Liver (tissue), 9 donors: ENCODE measurements around the gene BAIAP2L1. TPM values are rescaled to one million over a fixed set of nuclear protein-coding genes. Genes with fewer than 3 reads are reported as not detected.
A peak's percentile ranks its signal among the peaks of the same experiment; 100 is the strongest.

Experiments used
- DNase-seq: peaks from one replicate; pipeline ENCODE4 v3.0.0-alpha.2; 2017; ENCODE audit warnings: low spot score
- H3K27ac ChIP-seq, 2 donors: one replicate each; pipeline ENCODE4 v1.7.0; 2013; ENCODE audit warnings: inconsistent platforms in 2 of 2, low read length in 2 of 2, control low read depth in 1 of 2, low read depth in 1 of 2, mild to moderate bottlenecking in 1 of 2
- H3K27me3 ChIP-seq, 4 donors: one replicate each; pipeline versions ENCODE4 v1.6.1 to v1.7.0; 2013; ENCODE audit warnings: low read length in 3 of 4, inconsistent platforms in 1 of 4, mild to moderate bottlenecking in 1 of 4, moderate library complexity in 1 of 4; ENCODE audit not compliant: control insufficient read depth in 4 of 4, insufficient read depth in 4 of 4
- H3K36me3 ChIP-seq, 4 donors: one replicate each; pipeline versions ENCODE4 v1.6.1 to v1.7.0; 2013; ENCODE audit warnings: low read length in 3 of 4, mild to moderate bottlenecking in 3 of 4, low read depth in 1 of 4, moderate library complexity in 1 of 4; ENCODE audit not compliant: control insufficient read depth in 4 of 4, insufficient read depth in 3 of 4
- H3K4me1 ChIP-seq, 4 donors: one replicate each; pipeline versions ENCODE4 v1.6.1 to v1.7.0; 2013; ENCODE audit warnings: low read length in 3 of 4, mild to moderate bottlenecking in 3 of 4, moderate library complexity in 1 of 4; ENCODE audit not compliant: control insufficient read depth in 4 of 4, insufficient read depth in 4 of 4
- H3K4me3 ChIP-seq, 3 donors: one replicate each; pipeline versions ENCODE4 v1.6.1 to v1.7.0; 2013; ENCODE audit warnings: low read length in 3 of 3, control low read depth in 1 of 3, low read depth in 1 of 3, mild to moderate bottlenecking in 1 of 3
- H3K9ac ChIP-seq, 2 donors: one replicate each; pipeline ENCODE4 v1.7.0; 2013; ENCODE audit warnings: low read length in 2 of 2, mild to moderate bottlenecking in 2 of 2, moderate library complexity in 2 of 2, control low read depth in 1 of 2, low read depth in 1 of 2
- H3K9me3 ChIP-seq, 4 donors: one replicate each; pipeline versions ENCODE4 v1.6.1 to v1.7.0; 2013; ENCODE audit warnings: low read length in 3 of 4; ENCODE audit not compliant: control insufficient read depth in 4 of 4
- CTCF ChIP-seq: fragments of 150-350 bp; IDR thresholded peaks from 2 replicates; pipeline ENCODE4 v1.5.1; 2017; ENCODE audit warnings: improper control_type of control experiment, low read depth, low read length; ENCODE audit not compliant: missing input control
- EGR1 ChIP-seq, 2 donors: IDR thresholded peaks; 2 replicates each; pipeline ENCODE4 v1.6.1; 2016 to 2018; ENCODE audit warnings: antibody characterized with exemption in 2 of 2, low read depth in 2 of 2
- FOXA1 ChIP-seq: IDR thresholded peaks from 2 replicates; pipeline ENCODE4 v1.6.1; 2016; ENCODE audit warnings: antibody characterized with exemption
- FOXA2 ChIP-seq: IDR thresholded peaks from 2 replicates; pipeline ENCODE4 v1.6.1; 2016; ENCODE audit warnings: antibody characterized with exemption
- GABPA ChIP-seq, 2 donors: IDR thresholded peaks in 1 of 2; conservative IDR thresholded peaks in 1 of 2; 2 replicates each; pipeline ENCODE4 v1.6.1; 2016; ENCODE audit warnings: antibody characterized with exemption in 2 of 2, mild to moderate bottlenecking in 1 of 2, moderate library complexity in 1 of 2
- HNF4A ChIP-seq, 2 donors: conservative IDR thresholded peaks; 2 replicates each; pipeline ENCODE4 v1.6.1; 2016; ENCODE audit warnings: antibody characterized with exemption in 2 of 2, mild to moderate bottlenecking in 2 of 2
- HNF4G ChIP-seq: IDR thresholded peaks from 2 replicates; pipeline ENCODE4 v1.6.1; 2016; ENCODE audit warnings: antibody characterized with exemption
- JUND ChIP-seq, 2 donors: IDR thresholded peaks; 2 replicates each; pipeline ENCODE4 v1.6.1; 2016; ENCODE audit warnings: antibody characterized with exemption in 2 of 2
- MAX ChIP-seq: IDR thresholded peaks from 2 replicates; pipeline ENCODE4 v1.6.1; 2016; ENCODE audit warnings: antibody characterized with exemption
- NR2F2 ChIP-seq: IDR thresholded peaks from 2 replicates; pipeline ENCODE4 v1.6.1; 2016; ENCODE audit warnings: antibody characterized with exemption
- RAD21 ChIP-seq, 2 donors: IDR thresholded peaks; 2 replicates each; pipeline ENCODE4 v1.6.1; 2016; ENCODE audit warnings: antibody characterized with exemption in 2 of 2, mild to moderate bottlenecking in 2 of 2
- REST ChIP-seq: IDR thresholded peaks from 2 replicates; pipeline ENCODE4 v1.6.1; 2016; ENCODE audit warnings: antibody characterized with exemption, mild to moderate bottlenecking
- SP1 ChIP-seq: IDR thresholded peaks from 2 replicates; pipeline ENCODE4 v1.6.1; 2018; ENCODE audit warnings: antibody characterized with exemption, mild to moderate bottlenecking
- TAF1 ChIP-seq: conservative IDR thresholded peaks from 2 replicates; pipeline ENCODE4 v1.6.1; 2016; ENCODE audit warnings: antibody characterized with exemption, mild to moderate bottlenecking
- YY1 ChIP-seq: IDR thresholded peaks from 2 replicates; pipeline ENCODE4 v1.6.1; 2016; ENCODE audit warnings: antibody characterized with exemption, mild to moderate bottlenecking
- ZBTB33 ChIP-seq: IDR thresholded peaks from 2 replicates; pipeline ENCODE4 v1.6.1; 2016; ENCODE audit warnings: antibody characterized with exemption
- WGBS: extraction: QIAGEN DNeasy Blood & Tissue Kit; methylation state at CpG from one replicate; pipeline ENCODE4 v1.1.7; 2013; 5-methylcytosine and 5-hydroxymethylcytosine counted together
- polyA plus RNA-seq, 2 donors: library from polyadenylated mRNA; stranded (reverse) in 1 of 2; unstranded in 1 of 2; fragments of 200-250 nt in 1 of 2; fragments of >200 nt in 1 of 2; fragmentation: Nextera tagmentation in 1 of 2; extraction: Ambion mirVana in 1 of 2; gene quantifications; one replicate each; pipeline versions ENCODE4 v1.2.1 to v1.2.3, GENCODE V29; 2013 to 2015
- total RNA-seq, 2 donors: library from RNA; depleted of rRNA; stranded (reverse); fragments of >200 nt; gene quantifications; one replicate each; pipeline ENCODE4 v1.2.3, GENCODE V29; 2014
- TF ChIP-seq, protein P1 (sequence below): IDR thresholded peaks from 2 replicates; pipeline ENCODE4 v1.6.1; 2016; ENCODE audit warnings: antibody characterized with exemption
- donor health status: healthy.
- donor health status: healthy.
- donor health status: healthy.
- donor health status: healthy.
- donor health status: healthy.

The BAIAP2L1 gene
- total and polyA plus RNA-seq, 4 donors, result 5.4 to 8.9 (median 8.7) TPM

- Histone ChIP-seq H3K27ac (peak overlapping the region in 1 of 2 donors; percentile 36), H3K27me3 (no peaks in the 10 kb centered on the region), H3K4me1 (peaks cover 10 to 23% (median 16%) of the 10 kb centered on the region in 4 donors), H3K9me3 (no peaks in the 10 kb centered on the region), H3K9ac (peak overlapping the region in 1 of 2 donors; percentile 10), H3K36me3 (no peaks in the 10 kb centered on the region), H3K4me3 (no peak overlapping the region)
- WGBS, result 66% methylated on average over 3 of the region's 3 CpGs
- no peak for TF ChIP-seq EGR1 (IDR thresholded peaks at IDR 0.05; ENCODE audit: low read depth in 2 of 2)
- TF ChIP-seq YY1, result no peak
- peak in 1 of 2 donors; percentile 2 for TF ChIP-seq GABPA (IDR thresholded peaks at IDR 0.05 in 1 of 2, conservative IDR thresholded peaks at IDR 0.05 in 1 of 2)
- no peak for DNase-seq
Measured at GRCh38 chr7:98250789-98251188, 150.1 kb downstream of the BAIAP2L1 start.

GRCh38 chr7:98249106-98249505 is 151.8 kb downstream of the BAIAP2L1 start:
- 86% methylated on average over 6 of the region's 6 CpGs for WGBS
- Histone ChIP-seq H3K36me3 (no peaks in the 10 kb centered on the region), H3K4me3 (no peak overlapping the region), H3K9ac (no peak overlapping the region), H3K27ac (peak overlapping the region in 1 of 2 donors; percentile 24), H3K27me3 (no peaks in the 10 kb centered on the region), H3K9me3 (no peaks in the 10 kb centered on the region), H3K4me1 (peaks cover 10 to 23% (median 16%) of the 10 kb centered on the region in 4 donors)
- DNase-seq, result no peak
- TF ChIP-seq FOXA1 (no peak), GABPA (IDR thresholded peaks at IDR 0.05 in 1 of 2, conservative IDR thresholded peaks at IDR 0.05 in 1 of 2) (peak; percentile 19 to 55), ZBTB33 (no peak), TAF1 (no peak), EGR1 (IDR thresholded peaks at IDR 0.05; ENCODE audit: low read depth in 2 of 2) (peak in 1 of 2 donors; percentile 17), HNF4A (conservative IDR thresholded peaks at IDR 0.05) (no peak), REST (no peak), FOXA2 (no peak), NR2F2 (no peak), MAX (no peak), SP1 (no peak)

GRCh38 chr7:98248156-98248555 is 152.7 kb downstream of the BAIAP2L1 start:
- H3K4me1 ChIP-seq, result peaks cover 6 to 18% (median 13%) of the 10 kb centered on the region in 4 donors
- no peaks in the 10 kb centered on the region for H3K36me3 ChIP-seq
- WGBS, result 93% methylated on average over 12 of the region's 12 CpGs
- H3K4me3 ChIP-seq, result no peak overlapping the region
- no peak overlapping the region for H3K27ac ChIP-seq
- no peak overlapping the region for H3K9ac ChIP-seq
- no peaks in the 10 kb centered on the region for H3K9me3 ChIP-seq
- no peak for DNase-seq
- no peaks in the 10 kb centered on the region for H3K27me3 ChIP-seq
- TF ChIP-seq NR2F2 (no peak), SP1 (no peak), GABPA (IDR thresholded peaks at IDR 0.05 in 1 of 2, conservative IDR thresholded peaks at IDR 0.05 in 1 of 2) (no peak), JUND (IDR thresholded peaks at IDR 0.05) (no peak), CTCF (no peak), HNF4A (conservative IDR thresholded peaks at IDR 0.05) (no peak), RAD21 (IDR thresholded peaks at IDR 0.05) (no peak), FOXA2 (no peak), HNF4G (no peak), TAF1 (no peak), MAX (no peak), FOXA1 (no peak), ZBTB33 (no peak)
- TF ChIP-seq, protein P1, sequence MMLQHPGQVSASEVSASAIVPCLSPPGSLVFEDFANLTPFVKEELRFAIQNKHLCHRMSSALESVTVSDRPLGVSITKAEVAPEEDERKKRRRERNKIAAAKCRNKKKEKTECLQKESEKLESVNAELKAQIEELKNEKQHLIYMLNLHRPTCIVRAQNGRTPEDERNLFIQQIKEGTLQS, result no peak
